BJ (cell line): ENCODE results near the gene DHRS2. TPM values are rescaled to one million over a fixed set of nuclear protein-coding genes. Genes with fewer than 3 reads are reported as not detected.

Experiments
- CTCF ChIA-PET: fragments of 350-600 bp; formaldehyde crosslinking; extraction: SDS; loops from one replicate; lab custom pipeline; 2021; ENCODE audit warnings: antibody characterized with exemption, inconsistent platforms; lab: Yijun Ruan, JAX
- POLR2A ChIA-PET: fragments of 300-600 bp; sonication (Branson Sonifier 250); formaldehyde crosslinking; extraction: SDS; loops from one replicate; lab custom pipeline; 2021; ENCODE audit warnings: antibody characterized with exemption; lab: Charles Lee
- DNase-seq: peaks from one replicate; pipeline ENCODE4 v3.0.0-alpha.2; 2011; ENCODE audit warnings: low read depth
- H3K27me3 ChIP-seq: 2 replicates; pipeline ENCODE4 v1.6.0; 2011; ENCODE audit warnings: low read length; ENCODE audit not compliant: control insufficient read depth, insufficient read depth
- H3K36me3 ChIP-seq: 2 replicates; pipeline ENCODE4 v1.5.1; 2011; ENCODE audit warnings: low read length; ENCODE audit not compliant: control insufficient read depth, insufficient read depth
- H3K4me3 ChIP-seq: 2 replicates; pipeline ENCODE4 v1.5.1; 2011; ENCODE audit warnings: low read depth, mild to moderate bottlenecking, control low read depth, low read length
- polyA plus RNA-seq: library from polyadenylated mRNA; depleted of rRNA; stranded (reverse); fragments of >200 nt; gene quantifications from 2 replicates; pipeline ENCODE4 v1.2.3, GENCODE V29; 2011
- TF ChIP-seq, protein P1 (sequence below): IDR thresholded peaks from 2 replicates; pipeline ENCODE4 v1.5.1; 2011; ENCODE audit warnings: low read depth, mild to moderate bottlenecking, control low read depth, inconsistent platforms, low read length, moderate library complexity; ENCODE audit not compliant: insufficient read depth

Gene DHRS2
- polyA plus RNA-seq, 1 experiment = 0.16 TPM

DNA sequence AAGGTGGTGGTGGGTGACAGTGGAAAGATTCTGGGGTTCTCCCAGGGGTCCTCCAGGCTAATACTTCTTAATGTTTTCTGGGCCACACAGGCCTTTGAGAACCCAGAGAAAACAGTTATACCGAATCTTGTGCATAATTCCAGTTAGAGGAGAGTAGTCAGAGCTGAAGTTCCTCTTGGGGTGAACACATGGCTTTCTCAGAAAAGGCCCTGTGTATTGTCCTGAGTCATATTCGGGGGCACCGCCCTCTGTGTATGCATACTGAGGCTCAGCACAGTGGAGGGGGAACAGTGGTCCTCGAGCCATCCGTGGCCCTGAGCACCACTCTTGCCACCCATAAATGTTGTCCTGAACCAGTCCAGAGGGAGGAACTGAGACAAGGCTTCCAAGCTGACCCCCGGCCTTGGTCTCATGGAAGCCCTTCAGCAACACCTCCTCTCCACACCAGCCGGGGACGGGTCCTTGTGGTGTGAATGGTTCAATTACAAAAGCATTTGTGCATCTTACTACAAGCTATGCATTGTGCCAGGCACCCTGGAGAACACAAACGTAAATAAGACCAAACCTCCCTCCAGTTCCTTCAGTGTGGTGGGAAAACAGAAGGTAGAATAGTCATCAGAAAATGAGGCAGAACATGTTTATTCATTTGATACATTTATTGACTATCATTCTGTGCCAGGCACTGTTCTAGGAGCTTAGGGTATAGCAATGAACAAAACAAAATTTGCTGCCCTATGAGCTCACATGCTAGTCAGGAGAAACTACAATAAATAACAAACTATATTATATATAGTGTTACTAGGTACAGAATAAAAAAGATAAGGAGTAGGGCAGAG, 9.9 kb downstream of the DHRS2 start:
- TF ChIP-seq, protein P1, sequence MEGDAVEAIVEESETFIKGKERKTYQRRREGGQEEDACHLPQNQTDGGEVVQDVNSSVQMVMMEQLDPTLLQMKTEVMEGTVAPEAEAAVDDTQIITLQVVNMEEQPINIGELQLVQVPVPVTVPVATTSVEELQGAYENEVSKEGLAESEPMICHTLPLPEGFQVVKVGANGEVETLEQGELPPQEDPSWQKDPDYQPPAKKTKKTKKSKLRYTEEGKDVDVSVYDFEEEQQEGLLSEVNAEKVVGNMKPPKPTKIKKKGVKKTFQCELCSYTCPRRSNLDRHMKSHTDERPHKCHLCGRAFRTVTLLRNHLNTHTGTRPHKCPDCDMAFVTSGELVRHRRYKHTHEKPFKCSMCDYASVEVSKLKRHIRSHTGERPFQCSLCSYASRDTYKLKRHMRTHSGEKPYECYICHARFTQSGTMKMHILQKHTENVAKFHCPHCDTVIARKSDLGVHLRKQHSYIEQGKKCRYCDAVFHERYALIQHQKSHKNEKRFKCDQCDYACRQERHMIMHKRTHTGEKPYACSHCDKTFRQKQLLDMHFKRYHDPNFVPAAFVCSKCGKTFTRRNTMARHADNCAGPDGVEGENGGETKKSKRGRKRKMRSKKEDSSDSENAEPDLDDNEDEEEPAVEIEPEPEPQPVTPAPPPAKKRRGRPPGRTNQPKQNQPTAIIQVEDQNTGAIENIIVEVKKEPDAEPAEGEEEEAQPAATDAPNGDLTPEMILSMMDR = no peak
- CTCF ChIA-PET = interaction anchor here (1.2 to 3.3 kb wide), 3 partner anchors 15 to 267 kb away, joined by 3 to 22 read pairs (median 4); no protein-coding TSS in a partner anchor

DNA sequence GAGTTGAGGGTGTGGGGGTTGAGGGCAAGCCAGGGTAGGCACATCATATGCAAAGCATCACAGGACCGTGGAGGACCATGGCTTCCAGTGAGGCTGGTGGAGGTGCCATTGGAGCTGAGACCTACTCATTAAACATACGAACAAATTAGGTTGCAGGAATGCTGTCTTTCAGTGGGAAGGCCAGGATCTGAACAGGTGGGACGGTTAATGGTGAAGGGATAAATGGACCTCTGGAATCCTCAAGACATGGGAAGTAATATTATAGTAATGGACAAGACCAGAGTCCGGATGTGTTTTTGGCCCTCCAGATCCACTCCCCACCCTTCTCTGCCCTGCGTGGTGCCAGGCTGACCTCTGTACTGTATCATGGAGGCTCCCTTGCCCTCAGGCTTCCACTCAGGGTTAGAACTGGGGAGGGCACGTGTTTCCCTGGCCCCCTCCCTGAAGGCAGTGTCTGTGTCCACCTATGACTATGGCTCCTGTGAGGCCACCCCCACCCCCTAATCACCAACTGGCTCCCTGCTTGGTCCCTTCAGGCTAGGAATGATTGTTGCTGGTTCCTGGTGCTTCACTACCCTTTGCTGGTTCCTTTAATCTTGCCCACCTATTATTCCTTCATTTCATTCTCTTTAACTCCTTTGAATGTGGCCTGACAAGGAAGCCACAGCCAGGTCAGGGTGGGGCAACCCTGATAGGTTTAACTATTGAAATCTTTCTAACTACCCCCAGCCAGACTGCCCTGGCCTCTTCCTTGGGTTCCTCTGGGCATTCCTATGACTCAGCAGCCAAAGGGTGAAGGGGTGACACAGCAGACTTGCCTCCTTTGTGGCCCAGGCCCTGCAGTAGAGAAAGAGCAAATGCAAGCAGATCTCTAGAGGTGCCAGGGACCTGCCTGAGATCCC, 10.7 kb downstream of the DHRS2 start:
- TF ChIP-seq, protein P1 = no peak
- DNase-seq = no peak
- CTCF ChIA-PET = interaction anchor here (0.9 to 3.3 kb wide), 5 partner anchors 14 to 266 kb away, joined by 3 to 22 read pairs (median 4); no protein-coding TSS in a partner anchor

More for the DNA sequence above, 9.9 kb downstream of the DHRS2 start:
- Histone ChIP-seq H3K27me3 (no peaks in the 10 kb centered on the region; the same call in 1 of the 2 replicates), H3K36me3 (no peaks in the 10 kb centered on the region), H3K4me3 (no peak overlapping the region)
- POLR2A ChIA-PET = no interaction called here
- no peak for DNase-seq

DNA sequence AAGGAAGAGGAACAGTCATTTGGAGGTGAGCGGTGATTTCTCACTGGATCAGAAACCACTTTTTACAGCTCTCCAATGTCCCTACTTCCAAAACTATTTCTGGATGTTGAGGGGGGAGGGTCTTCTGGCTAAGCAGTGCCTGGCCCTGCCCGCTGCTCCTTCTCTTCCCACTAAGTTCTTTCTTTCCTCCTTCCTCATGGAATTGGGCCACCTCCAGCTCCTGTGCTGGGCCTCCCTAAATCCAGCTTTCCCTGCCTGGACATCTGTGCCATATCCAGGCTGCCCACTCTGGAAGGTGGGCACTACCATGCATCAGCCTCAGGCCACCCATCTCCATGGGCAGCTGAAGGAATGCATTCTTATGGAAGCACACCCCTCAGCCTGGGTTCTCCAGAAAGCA, 11.5 kb downstream of the DHRS2 start:
- TF ChIP-seq, protein P1 = no peak
- Histone ChIP-seq H3K4me3 (no peak overlapping the region), H3K36me3 (no peaks in the 10 kb centered on the region), H3K27me3 (no peaks in the 10 kb centered on the region; the same call in 1 of the 2 replicates)
- CTCF ChIA-PET = interaction anchor here (0.9 to 2.1 kb wide), 2 partner anchors 15 to 20 kb away, joined by 3 to 7 read pairs; no protein-coding TSS in a partner anchor
- no peak for DNase-seq
- POLR2A ChIA-PET = no interaction called here

More for the DNA sequence above, 10.7 kb downstream of the DHRS2 start:
- POLR2A ChIA-PET = no interaction called here
- Histone ChIP-seq H3K4me3 (no peak overlapping the region), H3K27me3 (no peaks in the 10 kb centered on the region; the same call in 1 of the 2 replicates), H3K36me3 (no peaks in the 10 kb centered on the region)

DNA sequence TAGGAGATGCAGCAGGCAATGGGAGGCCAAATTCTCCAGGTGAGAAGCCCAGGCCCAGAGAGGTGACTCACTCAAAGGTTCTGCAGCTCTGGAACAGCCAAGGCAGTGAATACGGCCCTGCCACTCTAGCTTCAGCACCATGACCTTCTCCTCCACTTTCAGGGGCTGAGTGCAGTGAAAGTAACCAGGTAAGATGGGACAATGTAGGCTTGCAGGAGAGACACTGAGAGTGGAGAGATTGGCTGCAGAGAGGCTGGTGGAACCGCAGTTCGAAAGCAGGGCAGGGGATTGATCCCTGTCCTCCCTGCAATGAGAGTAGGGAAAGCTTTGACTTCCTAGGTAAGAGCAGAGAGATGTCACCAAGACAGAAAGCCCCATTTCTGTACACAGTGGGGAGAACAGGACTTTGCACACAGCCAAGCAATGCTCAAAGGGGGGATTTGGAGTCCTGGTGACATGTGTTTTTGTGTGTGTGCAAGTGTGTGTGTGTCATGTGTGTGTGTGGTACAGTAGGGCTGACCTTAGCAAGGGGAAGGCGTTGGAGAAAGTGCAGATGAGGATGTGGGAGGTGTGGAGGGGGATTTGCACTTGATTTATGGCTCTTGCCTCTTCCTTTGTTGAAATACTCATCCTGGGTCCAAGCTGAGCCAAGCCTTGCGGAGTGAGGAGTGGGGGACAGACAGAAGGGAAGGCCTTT, 12.7 kb downstream of the DHRS2 start:
- H3K4me3 ChIP-seq = no peak overlapping the region
- TF ChIP-seq, protein P1 = no peak
- H3K27me3 ChIP-seq = no peaks in the 10 kb centered on the region; the same call in 1 of the 2 replicates
- CTCF ChIA-PET = interaction anchor here (0.6 to 2.1 kb wide), 2 partner anchors 16 kb away, joined by 3 to 7 read pairs; no protein-coding TSS in a partner anchor
- H3K36me3 ChIP-seq = no peaks in the 10 kb centered on the region
- no peak for DNase-seq
- POLR2A ChIA-PET = no interaction called here
